GM12873 (cell line): ENCODE data around the gene ITPRID2.

Source experiments
- CTCF ChIP-seq: IDR thresholded peaks from 2 replicates; pipeline ENCODE4 v1.5.1; 2012; ENCODE audit warnings: low read depth, mild to moderate bottlenecking, moderate library complexity, low read length, control low read depth; ENCODE audit not compliant: insufficient read depth; ENCODE audit errors: missing control alignments

Gene ITPRID2

GRCh38 chr2:181916726-181917718, 25.5 kb downstream of the ITPRID2 start:
- no peak for TF ChIP-seq CTCF

- no peak for TF ChIP-seq CTCF
These were observed 26.7 kb downstream of the ITPRID2 start for GRCh38 chr2:181918188-181918587.

- TF ChIP-seq CTCF = no peak
These were observed 31.6 kb downstream of the ITPRID2 start for GRCh38 chr2:181923121-181923520.

DNA sequence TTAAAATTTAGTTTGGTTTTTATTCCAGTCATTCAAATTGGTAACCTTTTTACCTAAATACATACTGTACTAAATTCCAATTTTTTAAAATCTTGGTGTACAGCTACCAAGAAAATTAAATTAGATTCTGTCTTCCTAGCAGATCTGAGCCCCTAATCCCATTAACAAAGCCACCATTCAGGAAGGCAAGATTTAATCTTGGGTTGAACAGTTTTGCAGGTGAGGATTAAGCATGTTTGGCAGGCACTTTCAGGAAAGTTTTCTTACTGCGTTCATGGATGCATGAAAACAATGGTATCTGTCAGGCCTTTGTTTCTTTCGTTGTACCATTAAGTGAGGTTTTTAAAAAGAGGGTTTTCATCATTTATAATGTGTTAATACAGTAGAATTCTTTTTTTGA, 32.8 kb downstream of the ITPRID2 start:
- TF ChIP-seq CTCF = no peak

DNA sequence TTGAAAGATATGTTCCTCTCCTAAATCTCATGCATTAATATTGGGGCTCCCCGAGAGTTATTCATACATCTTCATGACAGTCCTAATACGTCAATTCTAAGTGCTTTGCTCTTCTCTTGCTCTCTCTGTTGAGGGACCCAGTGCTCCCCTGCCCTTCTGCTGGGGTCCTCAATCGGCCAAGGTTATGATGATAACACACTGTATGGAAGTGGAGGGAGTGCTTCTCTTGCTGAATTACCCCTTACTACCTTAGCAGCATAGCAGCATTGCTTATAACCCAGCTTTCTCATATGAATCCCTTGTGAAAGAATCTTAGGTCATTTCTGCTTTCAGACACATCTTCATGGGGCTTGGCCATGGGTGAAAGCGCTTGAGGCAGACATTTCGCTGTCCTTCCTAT, 43.2 kb downstream of the ITPRID2 start:
- no peak for TF ChIP-seq CTCF

- TF ChIP-seq CTCF = no peak
These were observed 45.9 kb downstream of the ITPRID2 start for GRCh38 chr2:181937473-181937872.

- TF ChIP-seq CTCF = no peak
These were observed 52.0 kb downstream of the ITPRID2 start for GRCh38 chr2:181943411-181944124.
